Spleen (tissue), 11 donors: ENCODE results near the gene CWC15. TPM values are rescaled to one million over a fixed set of nuclear protein-coding genes. Genes with fewer than 3 reads are reported as not detected.
"Not testable (repeated sequence)": the region's sequence is repeated elsewhere in the genome, so short reads cannot be mapped to it uniquely, and the experiment has no call there.

ENCODE experiments used
- DNase-seq: peaks from one replicate; pipeline ENCODE4 v3.0.0-alpha.2; 2020
- H3K27ac ChIP-seq, 8 donors: fragments of 200-600 bp; sonication (generic) in 7 of 8; 1 replicate in 4 of 8; 2 replicates in 4 of 8; pipeline versions ENCODE4 v1.5.0 to v1.8.0; 2016 to 2021; ENCODE audit warnings: inconsistent platforms in 4 of 8, mild to moderate bottlenecking in 4 of 8, moderate library complexity in 1 of 8
- H3K27me3 ChIP-seq, 7 donors: fragments of 200-600 bp; sonication (generic) in 6 of 7; replicated peaks in 1 of 7; 1 replicate in 4 of 7; 2 replicates in 3 of 7; pipeline versions ENCODE4 v1.5.0 to v1.8.0; 2016 to 2021; ENCODE audit warnings: inconsistent platforms in 3 of 7, mild to moderate bottlenecking in 1 of 7
- H3K36me3 ChIP-seq, 6 donors: fragments of 200-600 bp; sonication (generic) in 5 of 6; 1 replicate in 4 of 6; 2 replicates in 2 of 6; pipeline versions ENCODE4 v1.5.0 to v1.8.0; 2016 to 2021; ENCODE audit warnings: inconsistent platforms in 2 of 6
- H3K4me1 ChIP-seq, 6 donors: fragments of 200-600 bp; sonication (generic) in 5 of 6; 1 replicate in 3 of 6; 2 replicates in 3 of 6; pipeline versions ENCODE4 v1.5.0 to v1.8.0; 2016 to 2021; ENCODE audit warnings: inconsistent platforms in 3 of 6
- H3K4me3 ChIP-seq, 8 donors: fragments of 200-600 bp; sonication (generic) in 7 of 8; 1 replicate in 4 of 8; 2 replicates in 4 of 8; pipeline versions ENCODE4 v1.5.0 to v1.8.0; 2016 to 2021; ENCODE audit warnings: inconsistent platforms in 4 of 8, mild to moderate bottlenecking in 4 of 8, moderate library complexity in 2 of 8
- H3K9me3 ChIP-seq, 8 donors: fragments of 200-600 bp; sonication (generic) in 7 of 8; 1 replicate in 4 of 8; 2 replicates in 4 of 8; pipeline versions ENCODE4 v1.5.0 to v1.8.0; 2016 to 2021; ENCODE audit warnings: inconsistent platforms in 4 of 8
- POLR2A ChIP-seq, 3 donors: fragments of 450-650 bp; IDR thresholded peaks; one replicate each; pipeline ENCODE4 v1.5.1; 2017; ENCODE audit warnings: antibody characterized with exemption in 3 of 3, mild to moderate bottlenecking in 1 of 3
- POLR2AphosphoS5 ChIP-seq, 3 donors: sonication (generic); formaldehyde crosslinking; IDR thresholded peaks; one replicate each; pipeline ENCODE4 v1.5.1; 2017; ENCODE audit warnings: antibody characterized with exemption in 3 of 3
- WGBS, 5 donors: extraction: QIAGEN DNeasy Blood & Tissue Kit in 3 of 5; methylation state at CpG; one replicate each; pipeline versions ENCODE4 v1.1.5 to v1.1.7; 2013 to 2018; 5-methylcytosine and 5-hydroxymethylcytosine counted together
- intact Hi-C: fragments of 100-400 bp; cut with DNase I; formaldehyde crosslinking; loops from one replicate; pipeline ENCODE4 v1.15.0; 2023; ENCODE audit warnings: low total_unique reads
- polyA plus RNA-seq, 3 donors: library from polyadenylated mRNA; stranded (reverse); fragments of 200-250 nt; gene quantifications; one replicate each; pipeline ENCODE4 v1.2.1, GENCODE V29; 2013
- total RNA-seq, 7 donors: library from RNA; depleted of rRNA in 3 of 7; stranded (reverse); fragments of >200 nt in 3 of 7; fragmentation: NEBNext Ultra II Directional in 4 of 7; extraction: Animal tissue kit (Norgen Biotek cat#: 25700) in 4 of 7; gene quantifications; one replicate each; pipeline versions ENCODE4 v1.1.0 to v1.2.1, GENCODE V29; 2016 to 2021
- TF ChIP-seq, protein P1 (sequence below), 11 experiments: fragments of 200-600 bp in 7 of 11; fragments of 450-650 bp in 4 of 11; sonication (generic) in 4 of 11; IDR thresholded peaks in 8 of 11; conservative IDR thresholded peaks in 3 of 11; 1 replicate in 7 of 11; 2 replicates in 4 of 11; pipeline versions ENCODE4 v1.4.0 to v1.8.0; 2016 to 2021; ENCODE audit warnings: antibody characterized with exemption in 11 of 11, inconsistent platforms in 4 of 11, mild to moderate bottlenecking in 1 of 11
- donor health status: healthy with polysubstance abuse.
- donor health status: DM: no; HTN: no; CAD: no; lungs with moderate emphysema.
- donor health status: DM: no; HTN: no; CAD: no.
- donor health status: Bipolar disorder and iron deficiency.
- donor health status: healthy.
- donor health status: DM: no; HTN: no; CAD: no.
- donor health status: DM: yes; HTN: yes; CAD: no.

CWC15 gene
- total and polyA plus RNA-seq, 10 donors: 40.6 to 95.0 (median 59.3) TPM

DNA sequence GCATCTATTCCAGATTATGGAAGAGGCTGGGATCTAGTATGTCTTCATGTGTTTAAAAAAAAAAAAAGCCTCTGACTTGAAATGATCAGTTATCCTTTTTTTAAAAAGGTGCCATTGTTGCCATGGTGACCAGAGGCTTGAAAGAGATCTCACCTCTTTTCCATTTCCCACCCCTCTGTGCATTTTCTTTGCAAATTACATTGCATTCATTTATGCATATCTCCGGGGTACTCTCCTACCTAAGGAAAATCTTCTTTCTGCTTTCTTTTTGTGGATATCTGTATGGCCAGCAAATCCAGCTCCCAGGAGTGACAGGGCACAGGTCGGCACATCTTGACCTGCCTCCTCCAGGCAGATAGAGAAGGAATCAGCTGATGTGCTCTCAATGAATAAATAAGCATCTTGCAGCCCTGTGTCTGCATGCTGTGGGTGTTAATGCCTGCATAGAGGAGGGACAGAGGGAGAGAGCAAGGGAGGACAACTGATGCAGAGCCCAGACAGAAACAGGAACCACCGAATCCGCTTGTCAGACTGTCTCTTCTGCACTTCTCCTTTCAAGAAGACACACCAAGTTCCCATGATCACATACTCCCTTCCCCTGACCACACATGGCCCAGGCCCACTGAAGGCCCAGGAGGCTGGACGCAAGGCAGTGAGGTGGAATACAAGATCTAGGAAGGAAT, 50.9 kb downstream of the CWC15 start:
- Histone ChIP-seq H3K27ac (peak overlapping the region in 1 of 8 donors; percentile 75), H3K4me3 (no peak overlapping the region), H3K36me3 (no peaks in the 10 kb centered on the region), H3K4me1 (peaks cover 15 to 54% (median 33%) of the 10 kb centered on the region in 6 donors), H3K9me3 (no peaks in the 10 kb centered on the region), H3K27me3 (no peaks in the 10 kb centered on the region)
- intact Hi-C loops: no loop called here
- DNase-seq: no peak
- no peak for TF ChIP-seq POLR2A (IDR thresholded peaks at IDR 0.05)
- TF ChIP-seq, protein P1, sequence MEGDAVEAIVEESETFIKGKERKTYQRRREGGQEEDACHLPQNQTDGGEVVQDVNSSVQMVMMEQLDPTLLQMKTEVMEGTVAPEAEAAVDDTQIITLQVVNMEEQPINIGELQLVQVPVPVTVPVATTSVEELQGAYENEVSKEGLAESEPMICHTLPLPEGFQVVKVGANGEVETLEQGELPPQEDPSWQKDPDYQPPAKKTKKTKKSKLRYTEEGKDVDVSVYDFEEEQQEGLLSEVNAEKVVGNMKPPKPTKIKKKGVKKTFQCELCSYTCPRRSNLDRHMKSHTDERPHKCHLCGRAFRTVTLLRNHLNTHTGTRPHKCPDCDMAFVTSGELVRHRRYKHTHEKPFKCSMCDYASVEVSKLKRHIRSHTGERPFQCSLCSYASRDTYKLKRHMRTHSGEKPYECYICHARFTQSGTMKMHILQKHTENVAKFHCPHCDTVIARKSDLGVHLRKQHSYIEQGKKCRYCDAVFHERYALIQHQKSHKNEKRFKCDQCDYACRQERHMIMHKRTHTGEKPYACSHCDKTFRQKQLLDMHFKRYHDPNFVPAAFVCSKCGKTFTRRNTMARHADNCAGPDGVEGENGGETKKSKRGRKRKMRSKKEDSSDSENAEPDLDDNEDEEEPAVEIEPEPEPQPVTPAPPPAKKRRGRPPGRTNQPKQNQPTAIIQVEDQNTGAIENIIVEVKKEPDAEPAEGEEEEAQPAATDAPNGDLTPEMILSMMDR (IDR thresholded peaks at IDR 0.05 in 8 of 11, conservative IDR thresholded peaks at IDR 0.05 in 3 of 11): no peak
- no peak for TF ChIP-seq POLR2AphosphoS5 (IDR thresholded peaks at IDR 0.05)
- WGBS, 5 donors: 48 to 62% (median 57%) methylated on average over 4 to 5 of the region's 5 CpGs

DNA sequence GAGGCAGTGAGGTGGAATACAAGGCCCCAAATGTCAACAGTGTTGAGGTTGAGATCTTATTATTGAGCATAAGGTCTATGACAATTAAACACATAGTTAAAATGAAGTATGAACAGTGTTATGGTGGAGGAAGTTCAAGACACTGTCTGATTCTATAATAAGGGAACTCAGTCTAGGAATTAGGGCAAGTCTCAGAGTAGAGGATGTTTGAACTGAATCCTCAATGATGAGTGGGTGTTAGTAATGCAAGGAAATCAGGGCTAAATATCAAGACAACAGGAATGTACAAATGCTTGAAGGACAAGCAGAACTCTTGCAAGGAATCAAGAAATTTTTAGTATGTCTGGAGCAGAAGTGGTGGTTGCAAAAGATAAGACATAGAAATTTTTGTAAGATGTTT, 53.0 kb downstream of the CWC15 start:
- no peak overlapping the region for H3K4me3 ChIP-seq
- H3K27ac ChIP-seq: no peak overlapping the region
- intact Hi-C loops: no loop called here
- peaks cover 0 to 34% (median 16%) of the 10 kb centered on the region in 6 donors for H3K4me1 ChIP-seq
- H3K36me3 ChIP-seq: no peaks in the 10 kb centered on the region
- TF ChIP-seq POLR2A (IDR thresholded peaks at IDR 0.05) (no peak), POLR2AphosphoS5 (IDR thresholded peaks at IDR 0.05) (no peak)
- TF ChIP-seq, protein P1 (IDR thresholded peaks at IDR 0.05 in 8 of 11, conservative IDR thresholded peaks at IDR 0.05 in 3 of 11): no peak
- DNase-seq: no peak
- H3K9me3 ChIP-seq: no peaks in the 10 kb centered on the region
- no peaks in the 10 kb centered on the region for H3K27me3 ChIP-seq

DNA sequence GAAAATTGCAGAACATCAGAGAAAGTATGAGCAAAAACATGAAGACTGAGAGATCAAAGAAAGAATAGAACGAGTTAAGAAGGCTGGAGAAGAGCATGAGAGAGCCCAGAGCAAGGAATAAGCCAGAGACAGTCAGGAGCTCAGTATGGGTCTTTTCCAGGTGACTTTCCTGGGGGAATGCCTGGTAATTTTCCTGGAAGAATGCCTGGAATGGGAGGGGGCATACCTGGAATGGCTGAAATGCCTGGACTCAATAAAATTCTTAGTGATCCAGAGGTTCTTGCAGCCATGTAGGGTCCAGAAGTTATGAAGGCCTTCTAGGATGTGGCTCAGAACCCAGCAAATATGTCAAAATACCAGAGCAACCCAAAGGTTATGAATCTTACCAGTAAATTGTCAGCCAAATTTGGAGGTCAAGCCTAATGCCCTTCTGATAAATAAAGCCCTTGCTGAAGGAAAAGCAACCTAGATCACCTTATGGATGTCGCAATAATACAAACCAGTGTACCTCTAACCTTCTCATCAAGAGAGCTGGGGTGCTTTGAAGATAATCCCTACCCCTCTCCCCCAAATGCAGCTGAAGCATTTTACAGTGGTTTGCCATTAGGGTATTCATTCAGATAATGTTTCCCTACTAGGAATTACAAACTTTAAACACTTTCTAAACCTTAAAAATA, 59.5 kb downstream of the CWC15 start:
- 80 to 93% (median 89%) methylated on average over 2 of the region's 2 CpGs for WGBS, 5 donors
- H3K27ac ChIP-seq, intact Hi-C loops, H3K4me3 ChIP-seq, H3K4me1 ChIP-seq, DNase-seq, H3K27me3 ChIP-seq, H3K36me3 ChIP-seq, H3K9me3 ChIP-seq: not testable (repeated sequence)

DNA sequence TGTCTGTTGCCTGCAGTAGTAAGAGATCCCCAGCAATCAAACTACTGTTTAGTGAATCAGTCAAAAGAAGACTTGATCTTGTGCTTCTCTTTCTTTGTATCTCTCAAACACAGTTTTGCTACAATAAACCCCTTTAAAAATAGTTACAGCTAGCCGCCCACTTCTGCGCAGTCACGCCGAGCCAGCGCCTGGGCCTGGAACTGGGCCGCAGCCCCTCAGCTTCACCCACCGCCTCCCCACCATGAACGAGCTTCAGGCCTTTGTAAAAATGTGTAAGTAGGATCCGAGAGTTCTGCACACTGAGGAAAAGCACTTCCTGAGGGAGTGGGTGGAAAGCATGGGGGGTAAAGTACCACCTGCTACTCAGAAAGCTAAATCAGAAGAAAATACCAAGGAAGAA, 60.5 kb downstream of the CWC15 start:
- DNase-seq: no peak
- Histone ChIP-seq H3K9me3 (no peaks in the 10 kb centered on the region), H3K27me3 (no peaks in the 10 kb centered on the region), H3K4me1 (no peaks in the 10 kb centered on the region), H3K27ac (no peak overlapping the region), H3K4me3 (no peak overlapping the region), H3K36me3 (no peaks in the 10 kb centered on the region)
- no peak for TF ChIP-seq POLR2AphosphoS5 (IDR thresholded peaks at IDR 0.05)
- TF ChIP-seq, protein P1 (IDR thresholded peaks at IDR 0.05 in 8 of 11, conservative IDR thresholded peaks at IDR 0.05 in 3 of 11): no peak
- no peak for TF ChIP-seq POLR2A (IDR thresholded peaks at IDR 0.05)
- WGBS, 5 donors: 93 to 96% (median 94%) methylated on average over 9 of the region's 9 CpGs
- intact Hi-C loops: no loop called here

Other genes with a start within 250 kb of the CWC15 start
- gene AMOTL1, start 205.2 kb downstream of the CWC15 start, total RNA-seq: 10 to 100 TPM; 24.8 to 43.9 (median 32.3) TPM
- gene AMOTL1, start 205.2 kb downstream of the CWC15 start, polyA plus RNA-seq: 1 to 10 TPM; 1.4 to 4.8 (median 1.6) TPM
- gene KDM4D, start 153 bp upstream of the CWC15 start, total RNA-seq: 1 to 10 TPM in 6 of 7 donors, under 1 TPM in 1; 0.67 to 2.8 (median 1.1) TPM
- gene KDM4D, start 153 bp upstream of the CWC15 start, polyA plus RNA-seq: under 1 TPM; 0.39 to 0.64 (median 0.59) TPM
- not detected for gene KDM4E, start 51.7 kb upstream of the CWC15 start, total RNA-seq
- not detected for gene KDM4E, start 51.7 kb upstream of the CWC15 start, polyA plus RNA-seq
- not detected for gene KDM4F, start 75.9 kb upstream of the CWC15 start, total RNA-seq
- gene KDM4F, start 75.9 kb upstream of the CWC15 start, polyA plus RNA-seq: not detected
- gene SRSF8, start 93.4 kb upstream of the CWC15 start, total RNA-seq: 10 to 100 TPM; 38.1 to 63.9 (median 55.7) TPM
- gene SRSF8, start 93.4 kb upstream of the CWC15 start, polyA plus RNA-seq: 10 to 100 TPM; 59.6 to 63.3 (median 62.6) TPM
- gene ENDOD1, start 116.3 kb upstream of the CWC15 start, total RNA-seq: 10 to 100 TPM; 34.3 to 80.5 (median 70.5) TPM
- 10 to 100 TPM in 1 of 3 donors, 1 to 10 TPM in 2; 6.3 to 12.5 (median 9.8) TPM for gene ENDOD1, start 116.3 kb upstream of the CWC15 start, polyA plus RNA-seq